PC-9 (cell line): ENCODE measurements around the gene TOR1A.

Experiments used
- CTCF ChIP-seq: fragments of 200-600 bp; sonication (generic); conservative IDR thresholded peaks from 2 replicates; pipeline ENCODE4 v1.6.1; 2017; ENCODE audit warnings: mixed run types, antibody characterized with exemption, mild to moderate bottlenecking, moderate library complexity
- EZH2 ChIP-seq: fragments of 200-600 bp; sonication (generic); IDR thresholded peaks from 2 replicates; pipeline ENCODE4 v1.8.0; 2017; ENCODE audit warnings: antibody characterized with exemption, low read depth

DNA sequence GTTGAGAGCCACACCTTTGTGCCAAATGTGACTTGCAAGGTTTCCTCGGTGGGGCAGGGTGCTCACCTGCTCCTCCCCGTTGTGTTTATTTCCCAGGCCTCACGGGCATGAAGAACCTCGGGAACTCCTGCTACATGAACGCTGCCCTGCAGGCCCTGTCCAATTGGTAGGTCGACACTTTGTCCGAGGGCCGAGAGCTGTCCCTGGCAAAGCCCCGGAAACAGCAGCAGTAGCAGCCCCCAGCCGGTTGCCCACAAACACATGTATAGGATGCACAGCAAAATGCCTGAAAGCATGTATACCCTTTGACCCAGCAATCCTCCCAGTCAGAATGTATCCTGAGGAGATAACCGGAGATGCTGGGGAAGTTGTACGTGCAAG lies 37.5 kb upstream of the TOR1A start:
- TF ChIP-seq CTCF (no peak), EZH2 (no peak)
